Peyer's patch (tissue), 4 donors: ENCODE results near the gene ALS2CL. TPM values are rescaled to one million over a fixed set of nuclear protein-coding genes. Genes with fewer than 3 reads are reported as not detected.

Experiments used
- DNase-seq, 3 donors: peaks; one replicate each; pipeline ENCODE4 v3.0.0-alpha.2; 2017 to 2019
- H3K27ac ChIP-seq, 4 donors: fragments of 200-600 bp; sonication (generic); one replicate each; pipeline ENCODE4 v1.5.1; 2016 to 2019
- H3K27me3 ChIP-seq, 2 donors: fragments of 200-600 bp; sonication (generic); one replicate each; pipeline ENCODE4 v1.5.1; 2019
- H3K36me3 ChIP-seq, 3 donors: fragments of 200-600 bp; sonication (generic); one replicate each; pipeline ENCODE4 v1.5.1; 2016 to 2019
- H3K4me1 ChIP-seq, 4 donors: fragments of 200-600 bp; sonication (generic); one replicate each; pipeline ENCODE4 v1.5.1; 2016 to 2019
- H3K4me3 ChIP-seq, 4 donors: fragments of 200-600 bp; sonication (generic); 1 replicate in 3 of 4; 2 replicates in 1 of 4; pipeline ENCODE4 v1.5.1; 2016 to 2019; ENCODE audit warnings: mild to moderate bottlenecking in 1 of 4
- H3K9me3 ChIP-seq, 4 donors: fragments of 200-600 bp; sonication (generic); one replicate each; pipeline ENCODE4 v1.5.1; 2016 to 2019; ENCODE audit warnings: mild to moderate bottlenecking in 1 of 4
- POLR2A ChIP-seq, 2 donors: fragments of 450-650 bp; IDR thresholded peaks; one replicate each; pipeline ENCODE4 v1.5.1; 2017; ENCODE audit warnings: antibody characterized with exemption in 2 of 2, mild to moderate bottlenecking in 2 of 2, moderate library complexity in 2 of 2
- total RNA-seq, 4 donors: library from RNA; depleted of rRNA; stranded (reverse); fragments of >200 nt; gene quantifications; one replicate each; pipeline ENCODE4 v1.1.0, GENCODE V29; 2016
- TF ChIP-seq, protein P1 (sequence below), 6 experiments: fragments of 450-650 bp in 4 of 6; fragments of 200-600 bp in 2 of 6; sonication (generic) in 1 of 6; IDR thresholded peaks; one replicate each; pipeline ENCODE4 v1.5.1; 2017 to 2019; ENCODE audit warnings: antibody characterized with exemption in 6 of 6, mild to moderate bottlenecking in 3 of 6, moderate library complexity in 1 of 6

ALS2CL gene
- total RNA-seq, 4 donors from 2014 or later, result 64.3 to 113 (median 82.7) TPM

- TF ChIP-seq, protein P1, sequence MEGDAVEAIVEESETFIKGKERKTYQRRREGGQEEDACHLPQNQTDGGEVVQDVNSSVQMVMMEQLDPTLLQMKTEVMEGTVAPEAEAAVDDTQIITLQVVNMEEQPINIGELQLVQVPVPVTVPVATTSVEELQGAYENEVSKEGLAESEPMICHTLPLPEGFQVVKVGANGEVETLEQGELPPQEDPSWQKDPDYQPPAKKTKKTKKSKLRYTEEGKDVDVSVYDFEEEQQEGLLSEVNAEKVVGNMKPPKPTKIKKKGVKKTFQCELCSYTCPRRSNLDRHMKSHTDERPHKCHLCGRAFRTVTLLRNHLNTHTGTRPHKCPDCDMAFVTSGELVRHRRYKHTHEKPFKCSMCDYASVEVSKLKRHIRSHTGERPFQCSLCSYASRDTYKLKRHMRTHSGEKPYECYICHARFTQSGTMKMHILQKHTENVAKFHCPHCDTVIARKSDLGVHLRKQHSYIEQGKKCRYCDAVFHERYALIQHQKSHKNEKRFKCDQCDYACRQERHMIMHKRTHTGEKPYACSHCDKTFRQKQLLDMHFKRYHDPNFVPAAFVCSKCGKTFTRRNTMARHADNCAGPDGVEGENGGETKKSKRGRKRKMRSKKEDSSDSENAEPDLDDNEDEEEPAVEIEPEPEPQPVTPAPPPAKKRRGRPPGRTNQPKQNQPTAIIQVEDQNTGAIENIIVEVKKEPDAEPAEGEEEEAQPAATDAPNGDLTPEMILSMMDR (IDR thresholded peaks at IDR 0.05), result no peak
- no peak for TF ChIP-seq POLR2A (IDR thresholded peaks at IDR 0.05)
- Histone ChIP-seq H3K27me3 (no peaks in the 10 kb centered on the region), H3K36me3 (peaks cover 0 to 4% (median 0%) of the 10 kb centered on the region in 3 donors), H3K4me1 (no peaks in the 10 kb centered on the region), H3K27ac (no peak overlapping the region), H3K4me3 (no peak overlapping the region), H3K9me3 (no peaks in the 10 kb centered on the region)
- DNase-seq, result no peak
These were observed 12.1 kb downstream of the ALS2CL start for GRCh38 chr3:46681387-46681786.

GRCh38 chr3:46680298-46680826 is 13.1 kb downstream of the ALS2CL start:
- TF ChIP-seq, protein P1 (IDR thresholded peaks at IDR 0.05), result no peak
- no peak for TF ChIP-seq POLR2A (IDR thresholded peaks at IDR 0.05)
- no peaks in the 10 kb centered on the region for H3K9me3 ChIP-seq
- no peaks in the 10 kb centered on the region for H3K4me1 ChIP-seq
- H3K27me3 ChIP-seq, result no peaks in the 10 kb centered on the region
- peaks cover 0 to 4% (median 0%) of the 10 kb centered on the region in 3 donors for H3K36me3 ChIP-seq
- no peak overlapping the region for H3K4me3 ChIP-seq
- DNase-seq, result no peak
- no peak overlapping the region for H3K27ac ChIP-seq

DNA sequence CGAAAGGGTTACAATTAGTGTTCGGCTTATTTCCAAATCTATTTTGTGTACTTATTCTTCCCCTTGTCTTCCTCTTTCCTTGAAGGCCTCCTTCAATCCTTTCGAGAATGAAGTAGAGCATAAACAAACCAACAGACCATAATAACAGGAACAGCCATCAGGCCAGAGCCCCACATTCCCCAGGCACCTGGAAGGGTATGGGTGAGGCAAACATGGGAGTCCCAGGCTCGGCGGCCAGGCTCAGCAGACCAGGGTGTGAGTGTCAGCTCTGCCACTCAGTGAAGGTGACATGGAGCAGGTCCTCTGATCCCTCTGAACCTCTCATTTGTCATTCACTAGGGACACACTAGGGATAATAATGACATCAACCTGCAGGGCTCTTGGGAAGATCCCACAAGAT is 13.8 kb downstream of the ALS2CL start:
- no peak overlapping the region for H3K4me3 ChIP-seq
- TF ChIP-seq POLR2A (IDR thresholded peaks at IDR 0.05), result no peak
- TF ChIP-seq, protein P1 (IDR thresholded peaks at IDR 0.05), result no peak
- DNase-seq, result no peak
- no peaks in the 10 kb centered on the region for H3K27me3 ChIP-seq
- H3K36me3 ChIP-seq, result peaks cover 0 to 4% (median 0%) of the 10 kb centered on the region in 3 donors
- H3K9me3 ChIP-seq, result no peaks in the 10 kb centered on the region
- H3K4me1 ChIP-seq, result no peaks in the 10 kb centered on the region
- no peak overlapping the region for H3K27ac ChIP-seq

DNA sequence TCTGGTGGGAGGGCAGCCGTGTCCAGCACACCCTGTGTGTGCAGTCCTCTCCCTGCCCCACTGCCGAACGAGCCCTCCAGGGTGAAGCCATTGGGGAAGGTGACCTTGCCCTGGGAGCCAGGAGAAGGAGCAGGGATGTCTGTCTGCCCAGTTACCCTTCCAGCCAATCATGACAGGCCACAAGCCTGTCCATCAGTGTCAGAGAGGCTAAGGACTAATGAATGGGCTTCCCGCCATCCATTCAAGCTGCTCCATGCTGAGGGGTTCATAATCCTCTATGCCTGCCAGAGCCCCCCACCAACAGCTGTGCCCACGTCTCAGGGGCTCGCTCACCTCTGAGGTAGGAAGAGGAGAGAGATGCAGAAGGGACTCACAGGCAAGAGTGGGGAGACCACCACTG is 15.2 kb downstream of the ALS2CL start:
- H3K27ac ChIP-seq, result no peak overlapping the region
- DNase-seq, result no peak
- no peak overlapping the region for H3K4me3 ChIP-seq
- peaks cover 0 to 3% (median 0%) of the 10 kb centered on the region in 3 donors for H3K36me3 ChIP-seq
- TF ChIP-seq, protein P1 (IDR thresholded peaks at IDR 0.05), result no peak
- TF ChIP-seq POLR2A (IDR thresholded peaks at IDR 0.05), result no peak
- H3K9me3 ChIP-seq, result no peaks in the 10 kb centered on the region
- no peaks in the 10 kb centered on the region for H3K4me1 ChIP-seq
- H3K27me3 ChIP-seq, result no peaks in the 10 kb centered on the region

GRCh38 chr3:46677411-46677726 is 16.1 kb downstream of the ALS2CL start:
- H3K9me3 ChIP-seq, result no peaks in the 10 kb centered on the region
- no peak for TF ChIP-seq POLR2A (IDR thresholded peaks at IDR 0.05)
- TF ChIP-seq, protein P1 (IDR thresholded peaks at IDR 0.05), result no peak
- H3K27ac ChIP-seq, result peak overlapping the region in 2 of 4 donors; percentile 38 to 55
- H3K36me3 ChIP-seq, result peaks cover 0 to 3% (median 0%) of the 10 kb centered on the region in 3 donors
- H3K27me3 ChIP-seq, result no peaks in the 10 kb centered on the region
- peak in 1 of 3 donors; percentile 54 for DNase-seq
- no peak overlapping the region for H3K4me3 ChIP-seq
- no peaks in the 10 kb centered on the region for H3K4me1 ChIP-seq
